ENCODE results near the gene SHC3.

- TF ChIP-seq CTCF (conservative IDR thresholded peaks at IDR 0.05; ENCODE audit: low read length) = no peak
- no peak for TF ChIP-seq EZH2phosphoT487 (IDR thresholded peaks at IDR 0.05; ENCODE audit: borderline replicate concordance, low read depth, low read length)
Observed at GRCh38 chr9:89149726-89150125, 28.9 kb downstream of the SHC3 start.
